Duodenal mucosa (tissue), 2 donors: Measurements from ENCODE around the gene GRIN2D.
"Not testable (repeated sequence)": the region's sequence is repeated elsewhere in the genome, so short reads cannot be mapped to it uniquely, and the experiment has no call there.

Experiments
- H3K27ac ChIP-seq: one replicate; pipeline ENCODE4 v1.7.0; 2013; ENCODE audit warnings: low read depth, low read length
- H3K27me3 ChIP-seq, 2 donors: one replicate each; pipeline ENCODE4 v1.7.0; 2013; ENCODE audit warnings: low read length in 2 of 2, control low read depth in 1 of 2; ENCODE audit not compliant: insufficient read depth in 2 of 2, control insufficient read depth in 1 of 2
- H3K36me3 ChIP-seq, 2 donors: one replicate each; pipeline ENCODE4 v1.7.0; 2013; ENCODE audit warnings: low read length in 2 of 2, control low read depth in 1 of 2; ENCODE audit not compliant: insufficient read depth in 2 of 2, control insufficient read depth in 1 of 2
- H3K4me1 ChIP-seq, 2 donors: one replicate each; pipeline ENCODE4 v1.7.0; 2013; ENCODE audit warnings: low read length in 2 of 2, control low read depth in 1 of 2; ENCODE audit not compliant: insufficient read depth in 2 of 2, control insufficient read depth in 1 of 2
- H3K4me3 ChIP-seq, 2 donors: one replicate each; pipeline ENCODE4 v1.7.0; 2013; ENCODE audit warnings: low read length in 2 of 2, low read depth in 1 of 2
- H3K9ac ChIP-seq, 2 donors: one replicate each; pipeline ENCODE4 v1.7.0; 2013; ENCODE audit warnings: low read length in 2 of 2, low read depth in 1 of 2
- H3K9me3 ChIP-seq, 2 donors: one replicate each; pipeline ENCODE4 v1.7.0; 2013; ENCODE audit warnings: low read length in 2 of 2, control low read depth in 1 of 2; ENCODE audit not compliant: control insufficient read depth in 1 of 2

The GRIN2D gene

GRCh38 chr19:48386981-48387380 is 6.5 kb upstream of the GRIN2D start:
- Histone ChIP-seq H3K36me3 (peaks cover 26 to 51% of the 10 kb centered on the region in 2 donors), H3K27ac (no peak overlapping the region), H3K27me3 (no peaks in the 10 kb centered on the region), H3K4me3 (no peak overlapping the region), H3K9ac (no peak overlapping the region), H3K9me3 (no peaks in the 10 kb centered on the region), H3K4me1 (no peaks in the 10 kb centered on the region)

- H3K27ac ChIP-seq: peak overlapping the region; percentile 89
- H3K9ac ChIP-seq: peak overlapping the region; percentile 100
- no peaks in the 10 kb centered on the region for H3K9me3 ChIP-seq
- H3K4me3 ChIP-seq: peak overlapping the region; percentile 94 to 97
- H3K4me1 ChIP-seq: peaks cover 4 to 12% of the 10 kb centered on the region in 2 donors
- peaks cover 14 to 25% of the 10 kb centered on the region in 2 donors for H3K36me3 ChIP-seq
- peaks cover 29% of the 10 kb centered on the region in 2 donors for H3K27me3 ChIP-seq
These were observed 3.0 kb upstream of the GRIN2D start for GRCh38 chr19:48390188-48391099.

- Histone ChIP-seq H3K4me3 (peak within 1 kb of the TSS; percentile 94 to 97), H3K9ac (peak within 1 kb of the TSS; percentile 100), H3K27me3 (peaks cover 37 to 38% of the 10 kb centered on the region in 2 donors), H3K4me1 (peaks cover 11 to 14% of the 10 kb centered on the region in 2 donors), H3K27ac (peak within 1 kb of the TSS; percentile 89), H3K36me3 (peaks cover 9 to 19% of the 10 kb centered on the region in 2 donors), H3K9me3 (no peaks in the 10 kb centered on the region)
These were observed 2.1 kb upstream of the GRIN2D start, which contains the start of gene KDELR1 for GRCh38 chr19:48391100-48392005. TSS of gene KDELR1 (minus strand) at chr19:48391551. CDS start at chr19:48391358, 193 bp downstream.

- not testable (repeated sequence) for H3K9ac ChIP-seq, H3K27ac ChIP-seq, H3K9me3 ChIP-seq, H3K4me3 ChIP-seq
- peaks cover 14 to 16% of the 10 kb centered on the region in 2 donors for H3K4me1 ChIP-seq
- peaks cover 43 to 44% of the 10 kb centered on the region in 2 donors for H3K27me3 ChIP-seq
- H3K36me3 ChIP-seq: peaks cover 7 to 18% of the 10 kb centered on the region in 2 donors
These were observed 1.5 kb upstream of the GRIN2D start for GRCh38 chr19:48392006-48392344.

- peaks cover 22 to 27% of the 10 kb centered on the region in 2 donors for H3K4me1 ChIP-seq
- no peak overlapping the region for H3K9ac ChIP-seq
- peaks cover 54% of the 10 kb centered on the region in 2 donors for H3K27me3 ChIP-seq
- no peaks in the 10 kb centered on the region for H3K9me3 ChIP-seq
- no peak overlapping the region for H3K4me3 ChIP-seq
- peaks cover 5 to 10% of the 10 kb centered on the region in 2 donors for H3K36me3 ChIP-seq
- no peak overlapping the region for H3K27ac ChIP-seq
These were observed 459 bp upstream of the GRIN2D start for GRCh38 chr19:48392860-48393558.

DNA sequence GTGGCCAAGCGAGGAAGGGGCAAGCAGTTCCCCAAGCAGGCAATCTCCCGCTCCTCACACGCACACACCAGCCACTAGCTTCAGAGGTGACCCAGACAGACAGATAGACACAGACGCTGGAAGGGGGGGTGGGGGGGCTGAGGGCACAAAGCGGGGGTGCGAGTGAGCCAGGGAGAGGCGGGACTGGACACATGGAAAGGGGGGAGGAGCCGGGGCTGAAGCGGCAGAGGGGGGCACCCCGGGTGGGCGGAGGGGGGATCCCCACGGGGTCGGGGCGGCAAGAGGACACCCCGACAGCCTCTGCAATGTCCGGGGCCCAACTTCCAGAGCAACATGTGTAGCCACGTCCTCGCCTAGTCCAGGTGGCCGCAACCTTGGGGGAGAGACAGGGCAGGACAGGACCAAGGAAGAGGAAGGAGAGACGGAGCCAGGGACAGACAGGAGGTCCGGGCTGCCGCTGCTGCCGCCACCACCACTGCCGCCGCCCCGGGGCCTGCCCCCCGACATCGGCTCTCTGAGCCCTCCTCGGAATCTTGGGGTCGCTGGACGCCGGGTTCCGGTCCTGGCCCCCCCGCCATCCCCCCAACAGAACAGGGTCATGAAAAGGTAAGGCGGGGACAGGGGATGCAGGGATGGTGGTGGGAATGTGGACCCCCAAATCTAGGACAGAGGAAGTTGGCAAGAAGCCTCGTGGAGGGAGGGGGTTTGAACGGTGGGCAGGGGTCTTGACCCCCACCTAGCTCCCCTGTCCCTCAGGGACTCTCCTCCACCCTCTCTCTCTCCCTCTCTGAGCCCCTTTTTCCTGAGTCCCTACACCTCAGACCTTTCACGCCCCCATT is 1.1 kb downstream of the GRIN2D start:
- Histone ChIP-seq H3K27me3 (peaks cover 55% of the 10 kb centered on the region in 2 donors), H3K9ac (no peak overlapping the region), H3K4me3 (peak overlapping the region in 1 of 2 donors; percentile 28), H3K4me1 (peaks cover 23 to 28% of the 10 kb centered on the region in 2 donors), H3K9me3 (no peaks in the 10 kb centered on the region), H3K27ac (no peak overlapping the region), H3K36me3 (peaks cover 0 to under 1% of the 10 kb centered on the region in 2 donors)

DNA sequence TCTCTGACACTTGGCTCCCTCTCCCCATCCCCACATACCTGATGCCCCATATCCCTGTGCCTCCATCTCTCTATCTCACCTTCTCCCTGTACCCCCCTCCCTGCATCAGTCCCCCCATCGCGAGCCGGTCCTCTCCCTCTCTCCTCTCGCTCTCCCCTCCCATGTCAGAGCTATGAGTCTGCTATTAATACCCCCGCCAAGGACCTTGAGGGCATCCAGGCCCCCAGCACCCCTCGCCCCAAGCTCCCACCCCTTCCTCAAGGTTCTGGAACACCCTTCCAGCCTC is 1.6 kb downstream of the GRIN2D start:
- Histone ChIP-seq H3K9me3 (no peaks in the 10 kb centered on the region), H3K9ac (no peak overlapping the region), H3K27ac (no peak overlapping the region), H3K27me3 (peaks cover 55% of the 10 kb centered on the region in 2 donors), H3K4me3 (no peak overlapping the region), H3K4me1 (peaks cover 26 to 28% of the 10 kb centered on the region in 2 donors), H3K36me3 (no peaks in the 10 kb centered on the region)

DNA sequence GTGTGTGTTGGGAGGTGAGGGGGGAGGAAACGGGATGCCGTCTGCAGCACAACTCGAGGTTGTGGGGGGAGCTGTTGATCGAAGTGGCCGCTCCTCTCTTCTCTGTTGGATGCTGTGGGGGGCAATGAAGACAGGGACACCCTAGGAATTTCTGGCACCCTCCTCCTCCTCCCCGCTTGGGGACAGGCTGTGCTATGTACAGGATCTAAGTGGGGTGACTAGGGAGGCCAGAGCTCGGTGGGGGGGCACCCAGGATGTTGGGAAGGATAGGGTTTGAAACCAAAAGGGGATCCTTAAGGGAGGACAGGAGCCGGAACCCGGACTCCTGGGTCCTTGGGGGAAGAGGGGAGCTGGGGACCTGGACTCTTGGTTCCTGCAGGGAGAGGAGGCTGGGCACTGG is 2.0 kb downstream of the GRIN2D start:
- no peaks in the 10 kb centered on the region for H3K9me3 ChIP-seq
- no peak overlapping the region for H3K27ac ChIP-seq
- no peaks in the 10 kb centered on the region for H3K36me3 ChIP-seq
- H3K4me1 ChIP-seq: peaks cover 28 to 30% of the 10 kb centered on the region in 2 donors
- no peak overlapping the region for H3K4me3 ChIP-seq
- peaks cover 55% of the 10 kb centered on the region in 2 donors for H3K27me3 ChIP-seq
- H3K9ac ChIP-seq: no peak overlapping the region
